Thoracic aorta (tissue), 2 donors: ENCODE data around the gene LSM14B. TPM values are rescaled to one million over a fixed set of nuclear protein-coding genes. Genes with fewer than 3 reads are reported as not detected.
A peak's percentile ranks its signal among the peaks of the same experiment; 100 is the strongest.

Source experiments
- ATAC-seq: fragments of 150-250 bp; one replicate; pipeline ENCODE4 v1.8.0; 2017; ENCODE audit warnings: low read depth; ENCODE audit not compliant: insufficient number of reproducible peaks, low FRiP score
- DNase-seq: peaks from one replicate; pipeline ENCODE4 v3.0.0-alpha.2; 2020; ENCODE audit warnings: low spot score
- H3K27ac ChIP-seq, 2 donors: fragments of 200-600 bp; sonication (generic); 1 replicate in 1 of 2; 2 replicates in 1 of 2; pipeline ENCODE4 v1.5.1; 2016; ENCODE audit warnings: mild to moderate bottlenecking in 2 of 2, moderate library complexity in 2 of 2
- H3K27me3 ChIP-seq: fragments of 200-600 bp; sonication (generic); replicated peaks from 2 replicates; pipeline ENCODE4 v1.6.0; 2016; ENCODE audit warnings: mild to moderate bottlenecking; ENCODE audit not compliant: insufficient read depth
- H3K36me3 ChIP-seq: fragments of 200-600 bp; sonication (generic); one replicate; pipeline ENCODE4 v1.5.1; 2016
- H3K4me1 ChIP-seq, 2 donors: fragments of 200-600 bp; sonication (generic); 1 replicate in 1 of 2; 2 replicates in 1 of 2; pipeline versions ENCODE4 v1.5.1 to v1.6.0; 2016; ENCODE audit warnings: low read depth in 2 of 2, mild to moderate bottlenecking in 1 of 2; ENCODE audit not compliant: control insufficient read depth in 1 of 2
- H3K4me3 ChIP-seq: fragments of 200-600 bp; sonication (generic); 2 replicates; pipeline ENCODE4 v1.5.1; 2016; ENCODE audit warnings: mild to moderate bottlenecking
- H3K9me3 ChIP-seq: fragments of 200-600 bp; sonication (generic); 2 replicates; pipeline ENCODE4 v1.5.1; 2016
- CTCF ChIP-seq: fragments of 200-600 bp; sonication (generic); IDR thresholded peaks from one replicate; pipeline ENCODE4 v1.5.1; 2019; ENCODE audit warnings: antibody characterized with exemption
- total RNA-seq, 2 donors: library from RNA; depleted of rRNA; stranded (reverse); fragments of >200 nt; gene quantifications; one replicate each; pipeline versions ENCODE4 v1.1.0 to v1.2.3, GENCODE V29; 2016

The LSM14B gene
- total RNA-seq, 2 donors from 2014 or later: 11.4 to 38.7 TPM

GRCh38 chr20:62138912-62139311 is 16.6 kb downstream of the LSM14B start:
- no peak for TF ChIP-seq CTCF
- Histone ChIP-seq H3K27me3 (no peaks in the 10 kb centered on the region), H3K36me3 (peaks cover 41% of the 10 kb centered on the region), H3K4me1 (peaks cover 16 to 24% of the 10 kb centered on the region in 2 donors), H3K9me3 (no peaks in the 10 kb centered on the region), H3K27ac (no peak overlapping the region), H3K4me3 (no peak overlapping the region)
- ATAC-seq: no peak
- DNase-seq: no peak

- Histone ChIP-seq H3K27ac (no peak overlapping the region), H3K36me3 (peaks cover 41% of the 10 kb centered on the region), H3K27me3 (no peaks in the 10 kb centered on the region), H3K4me1 (peaks cover 17 to 26% of the 10 kb centered on the region in 2 donors), H3K9me3 (no peaks in the 10 kb centered on the region), H3K4me3 (no peak overlapping the region)
- TF ChIP-seq CTCF: no peak
- ATAC-seq: no peak
- no peak for DNase-seq
Observed at GRCh38 chr20:62139636-62140035, 17.4 kb downstream of the LSM14B start.

GRCh38 chr20:62141043-62141396 is 18.7 kb downstream of the LSM14B start:
- Histone ChIP-seq H3K9me3 (no peaks in the 10 kb centered on the region), H3K36me3 (peaks cover 41% of the 10 kb centered on the region), H3K4me1 (peaks cover 25 to 39% of the 10 kb centered on the region in 2 donors), H3K4me3 (peak overlapping the region; percentile 89), H3K27me3 (no peaks in the 10 kb centered on the region), H3K27ac (peak overlapping the region in 1 of 2 donors; percentile 84)
- no peak for ATAC-seq
- no peak for TF ChIP-seq CTCF
- DNase-seq: no peak

- no peak for ATAC-seq
- peaks cover 25 to 43% of the 10 kb centered on the region in 2 donors for H3K4me1 ChIP-seq
- peak overlapping the region; percentile 89 for H3K4me3 ChIP-seq
- no peak for TF ChIP-seq CTCF
- H3K27ac ChIP-seq: peak overlapping the region in 1 of 2 donors; percentile 84
- H3K36me3 ChIP-seq: peaks cover 37% of the 10 kb centered on the region
- no peaks in the 10 kb centered on the region for H3K9me3 ChIP-seq
- H3K27me3 ChIP-seq: no peaks in the 10 kb centered on the region
- no peak for DNase-seq
Observed at GRCh38 chr20:62141397-62142251, 19.3 kb downstream of the LSM14B start.

- Histone ChIP-seq H3K4me3 (peak overlapping the region; percentile 89), H3K36me3 (peaks cover 30% of the 10 kb centered on the region), H3K27me3 (no peaks in the 10 kb centered on the region), H3K27ac (peak overlapping the region; percentile 84), H3K4me1 (peaks cover 25 to 51% of the 10 kb centered on the region in 2 donors), H3K9me3 (no peaks in the 10 kb centered on the region)
- DNase-seq: no peak
- ATAC-seq: no peak
- TF ChIP-seq CTCF: no peak
Observed at GRCh38 chr20:62142252-62143080, 20.2 kb downstream of the LSM14B start.
